Measurements from ENCODE around the gene THRAP3.

DNA sequence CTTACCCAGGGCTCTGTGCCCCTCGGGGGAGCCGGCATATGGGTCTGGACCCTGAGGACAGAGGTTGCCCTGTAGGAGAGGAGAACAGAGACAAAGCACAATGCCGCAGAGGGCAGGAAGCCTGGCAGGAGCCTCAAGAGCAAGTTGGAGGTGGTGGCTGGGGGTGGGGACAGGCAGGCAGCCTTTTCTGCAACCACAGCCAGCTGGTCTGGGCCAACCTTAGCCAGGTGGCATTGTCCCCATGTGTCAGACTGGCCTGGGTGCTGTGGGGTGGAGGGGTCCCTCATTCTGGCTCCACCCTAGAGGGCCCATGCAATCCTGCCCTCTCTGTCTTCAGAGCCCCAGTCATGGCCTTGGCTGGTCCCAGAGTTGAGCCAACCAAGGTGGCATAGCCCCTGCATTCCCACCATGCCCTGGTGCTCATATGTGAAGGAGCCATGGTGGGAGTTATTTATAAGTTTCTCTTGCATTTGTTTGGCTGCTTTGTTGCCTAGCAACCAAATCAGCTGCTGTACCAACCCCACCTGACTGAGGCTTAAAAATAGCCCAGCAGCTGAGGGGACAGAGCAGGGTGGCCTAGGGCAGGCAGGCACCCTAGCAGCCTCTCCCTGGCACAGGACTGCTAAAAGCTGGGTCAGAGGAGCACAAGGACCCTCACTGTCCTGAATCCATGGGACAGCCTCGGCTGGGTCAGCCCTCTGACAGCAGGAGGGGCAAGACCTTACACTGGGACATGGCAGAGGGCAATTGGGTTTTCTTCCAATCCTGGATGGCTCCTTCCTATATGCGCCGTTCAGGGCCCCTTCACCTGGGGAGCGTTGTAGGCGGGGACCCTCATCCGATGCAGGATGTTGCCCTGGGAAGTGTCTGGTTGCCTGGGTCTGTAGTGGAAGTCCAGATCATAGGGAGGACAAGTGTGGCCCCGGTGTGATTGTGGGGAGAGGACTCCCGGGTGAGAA is 48.8 kb upstream of the THRAP3 start:
- TF ChIP-seq, protein P1, sequence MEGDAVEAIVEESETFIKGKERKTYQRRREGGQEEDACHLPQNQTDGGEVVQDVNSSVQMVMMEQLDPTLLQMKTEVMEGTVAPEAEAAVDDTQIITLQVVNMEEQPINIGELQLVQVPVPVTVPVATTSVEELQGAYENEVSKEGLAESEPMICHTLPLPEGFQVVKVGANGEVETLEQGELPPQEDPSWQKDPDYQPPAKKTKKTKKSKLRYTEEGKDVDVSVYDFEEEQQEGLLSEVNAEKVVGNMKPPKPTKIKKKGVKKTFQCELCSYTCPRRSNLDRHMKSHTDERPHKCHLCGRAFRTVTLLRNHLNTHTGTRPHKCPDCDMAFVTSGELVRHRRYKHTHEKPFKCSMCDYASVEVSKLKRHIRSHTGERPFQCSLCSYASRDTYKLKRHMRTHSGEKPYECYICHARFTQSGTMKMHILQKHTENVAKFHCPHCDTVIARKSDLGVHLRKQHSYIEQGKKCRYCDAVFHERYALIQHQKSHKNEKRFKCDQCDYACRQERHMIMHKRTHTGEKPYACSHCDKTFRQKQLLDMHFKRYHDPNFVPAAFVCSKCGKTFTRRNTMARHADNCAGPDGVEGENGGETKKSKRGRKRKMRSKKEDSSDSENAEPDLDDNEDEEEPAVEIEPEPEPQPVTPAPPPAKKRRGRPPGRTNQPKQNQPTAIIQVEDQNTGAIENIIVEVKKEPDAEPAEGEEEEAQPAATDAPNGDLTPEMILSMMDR (IDR thresholded peaks at IDR 0.05; ENCODE audit: control extremely low read depth in 1 of 3, insufficient read depth in 1 of 3, low read depth in 1 of 3, low read length in 3 of 3): no peak
- TF ChIP-seq POLR2AphosphoS5 (IDR thresholded peaks at IDR 0.05; ENCODE audit: low read depth, low read length) (no peak), BACH1 (IDR thresholded peaks at IDR 0.05; ENCODE audit: low read length) (no peak), POLR2A (IDR thresholded peaks at IDR 0.05; ENCODE audit: control extremely low read depth in 1 of 2, low read depth in 2 of 2, low read length in 2 of 2) (no peak), CREB1 (IDR thresholded peaks at IDR 0.05) (no peak), EZH2 (IDR thresholded peaks at IDR 0.05; ENCODE audit: low read depth, low read length, severe bottlenecking) (no peak), SP4 (IDR thresholded peaks at IDR 0.05; ENCODE audit: low read length) (no peak), SP1 (IDR thresholded peaks at IDR 0.05; ENCODE audit: low read depth, low read length) (no peak), CEBPB (IDR thresholded peaks at IDR 0.05; ENCODE audit: low read depth, low read length) (no peak), SP2 (IDR thresholded peaks at IDR 0.05; ENCODE audit: low read length) (no peak), YY1 (IDR thresholded peaks at IDR 0.05; ENCODE audit: low read depth, low read length) (no peak), TAF1 (IDR thresholded peaks at IDR 0.05; ENCODE audit: low read depth, low read length) (no peak), CHD2 (IDR thresholded peaks at IDR 0.05; ENCODE audit: low read length) (no peak), ZNF274 (IDR thresholded peaks at IDR 0.05; ENCODE audit: borderline replicate concordance, extremely low read depth, low read length) (no peak)

Data from H1 (cell line).